HG02642 (cell line): ENCODE measurements around the gene GAS6.
"Not testable (repeated sequence)": the region's sequence is repeated elsewhere in the genome, so short reads cannot be mapped to it uniquely, and the experiment has no call there.

Source experiments
- ATAC-seq: cut with Tn5 transposase; IDR thresholded peaks from one replicate; pipeline ENCODE4 v1.9.1; 2021; ENCODE audit warnings: mild to moderate bottlenecking; ENCODE audit not compliant: unreplicated experiment, poor library complexity

GAS6 gene

DNA sequence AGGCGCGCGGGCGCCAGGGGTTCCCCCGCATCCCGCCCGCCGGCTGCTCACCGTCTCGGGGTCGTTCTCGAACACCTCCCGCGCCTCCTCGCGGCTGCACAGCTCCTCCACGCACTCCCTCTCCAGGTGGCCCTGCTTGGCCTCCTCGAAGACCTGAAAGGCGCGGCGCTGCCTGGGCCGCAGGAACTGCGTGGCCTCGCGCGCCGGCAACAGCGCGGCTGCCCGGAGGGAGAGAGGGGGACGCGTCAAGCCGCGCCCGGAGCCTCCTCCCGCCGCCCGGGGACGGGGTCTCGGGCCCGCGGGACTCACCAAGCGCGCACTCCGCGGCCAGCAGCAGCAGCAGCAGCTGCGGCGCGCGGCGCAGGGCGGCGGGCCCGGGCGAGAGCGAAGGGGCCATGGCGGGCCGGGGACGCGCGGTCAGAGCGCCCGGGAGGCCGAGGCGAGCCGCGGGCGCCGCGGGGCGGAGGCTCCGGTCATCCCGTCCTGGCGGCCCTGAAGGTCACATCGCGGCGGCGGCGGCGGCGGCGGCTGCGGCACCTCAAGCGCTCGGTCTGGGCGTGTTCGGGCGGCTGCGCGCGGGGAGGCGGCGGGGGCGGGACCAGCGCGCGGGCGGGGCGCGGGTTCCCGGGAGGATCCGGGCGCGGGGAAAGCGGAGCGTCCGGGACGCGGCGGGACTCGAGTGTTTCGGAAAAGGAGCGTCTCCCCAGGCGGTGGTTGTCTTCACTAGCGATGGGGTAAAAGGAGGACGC, at the start of gene GAS6:
Gene GAS6 (minus strand): TSS at position 553 of the 749 bp plus-strand sequence. CDS start 156 bp downstream, at position 397.
- peak; percentile 40 for ATAC-seq

DNA sequence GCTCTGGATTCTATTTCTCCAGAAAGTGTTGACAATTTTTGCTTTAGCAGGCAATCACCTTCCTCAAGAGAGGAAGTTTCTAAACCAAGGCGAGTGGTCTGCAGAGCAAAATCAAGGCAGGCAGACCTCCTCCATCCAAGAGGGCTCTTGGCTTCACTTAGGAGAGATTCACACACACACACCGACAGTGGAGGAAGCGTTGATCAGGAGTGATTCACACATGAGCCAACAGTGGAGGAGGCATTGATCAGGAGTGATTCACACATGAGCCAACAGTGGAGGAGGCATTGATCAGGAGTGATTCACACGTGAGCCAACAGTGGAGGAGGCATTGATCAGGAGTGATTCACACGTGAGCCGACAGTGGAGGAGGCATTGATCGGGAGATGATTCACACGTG, 49.5 kb upstream of the GAS6 start:
- ATAC-seq, result not testable (repeated sequence)

DNA sequence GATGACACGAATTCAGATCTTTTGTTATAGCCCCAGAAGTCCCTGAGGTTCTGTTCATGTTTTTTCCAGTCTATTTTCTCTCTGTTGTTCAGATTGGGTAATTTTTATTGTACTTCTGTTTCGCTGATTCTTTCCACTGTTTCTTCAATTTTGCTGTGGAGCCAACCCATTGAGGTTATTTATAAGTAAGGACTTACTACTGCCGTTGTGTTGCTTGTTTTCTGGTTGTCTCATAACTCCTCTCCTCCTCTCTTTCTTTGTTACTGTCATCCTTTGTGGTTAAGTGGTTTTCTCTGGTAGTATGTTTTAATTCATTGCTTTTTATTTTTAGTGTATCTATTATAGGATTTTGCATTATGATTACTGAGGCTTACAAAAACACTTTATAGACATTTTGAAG, 48.7 kb upstream of the GAS6 start:
- no peak for ATAC-seq

DNA sequence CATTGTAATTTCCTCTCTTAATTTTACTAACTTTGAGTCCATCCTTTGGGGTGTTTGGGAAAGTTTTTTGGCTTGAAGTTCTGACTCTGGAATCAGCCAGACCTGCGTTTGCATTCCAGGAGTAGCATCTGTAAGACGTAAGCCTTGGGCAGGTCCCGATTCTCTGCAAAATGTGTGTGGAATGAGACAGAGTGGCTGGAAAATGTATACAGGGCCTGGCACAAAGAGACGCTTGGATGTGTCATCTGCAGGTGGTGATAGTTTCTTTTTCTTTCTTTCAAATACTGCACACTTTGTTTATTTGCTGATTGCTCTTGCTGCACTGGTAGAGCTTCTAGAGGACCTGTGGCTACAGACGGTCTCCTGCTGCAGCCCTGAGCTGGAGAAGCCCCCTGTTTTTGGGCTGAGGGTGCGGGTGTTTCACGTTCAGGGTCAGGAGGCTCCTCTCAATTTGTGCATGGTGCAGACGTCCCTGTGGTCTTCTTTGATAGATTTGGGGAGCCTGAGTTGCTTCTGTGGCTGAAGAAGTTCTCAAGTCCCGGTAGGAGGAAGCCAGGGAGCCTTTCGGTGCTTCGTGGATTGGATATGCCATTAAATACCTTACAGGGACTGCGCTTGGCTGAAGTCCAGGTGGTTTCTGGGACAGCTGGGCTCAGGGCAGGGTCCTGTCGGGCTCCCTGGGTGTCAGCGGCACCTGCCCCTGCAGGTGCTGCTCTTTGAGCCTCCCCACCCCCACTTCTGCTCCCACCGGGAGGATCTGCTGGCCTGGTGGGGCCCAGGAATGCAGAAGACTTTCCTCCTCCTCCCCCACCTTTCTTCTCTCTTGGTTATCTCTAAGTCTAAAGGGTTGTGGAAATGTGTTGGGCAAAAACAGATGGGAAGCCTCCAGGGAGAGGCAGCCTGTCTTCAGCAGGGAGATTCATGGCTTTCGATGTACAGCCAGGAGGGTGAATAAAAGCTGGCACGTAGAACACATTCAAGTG, 44.0 kb upstream of the GAS6 start:
- no peak for ATAC-seq

DNA sequence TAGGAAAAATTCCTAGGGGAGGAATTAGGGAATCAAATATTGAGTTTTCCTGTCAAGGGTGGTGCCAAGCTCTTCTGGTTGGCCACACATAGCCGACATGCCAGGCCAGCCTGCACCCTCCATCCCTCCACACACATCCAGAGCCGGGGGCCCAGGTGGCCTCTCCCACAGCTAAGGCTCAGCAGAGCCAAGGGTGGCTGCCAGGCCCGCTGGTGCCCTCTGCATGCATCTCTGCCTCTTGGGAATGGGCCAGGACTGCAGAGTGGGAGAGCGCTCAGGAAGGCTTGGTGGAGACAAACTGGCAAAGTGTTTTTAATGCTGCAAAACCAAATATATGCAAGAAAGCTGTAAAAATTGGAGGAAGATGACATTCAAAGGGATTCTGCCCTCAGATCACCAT, 42.7 kb upstream of the GAS6 start:
- ATAC-seq, result no peak

DNA sequence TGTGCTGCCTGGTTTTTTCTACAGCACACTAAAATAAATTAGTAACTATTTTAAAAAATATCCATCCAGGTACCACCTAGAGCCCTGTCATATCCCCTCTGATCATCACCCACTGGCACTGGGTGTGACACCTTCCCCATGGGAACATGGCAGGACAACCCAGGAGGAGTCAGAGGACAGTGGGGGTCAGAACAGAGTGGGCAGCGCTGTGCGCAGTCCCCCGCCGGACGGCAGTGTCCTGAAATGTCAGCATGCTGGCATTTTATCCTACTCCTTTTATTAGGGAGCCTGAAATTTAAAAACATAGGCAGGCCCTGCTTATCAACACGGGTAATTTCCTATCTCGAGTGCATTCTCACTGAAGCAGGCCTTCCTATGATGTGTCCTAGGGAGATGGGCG, 42.1 kb upstream of the GAS6 start:
- no peak for ATAC-seq

DNA sequence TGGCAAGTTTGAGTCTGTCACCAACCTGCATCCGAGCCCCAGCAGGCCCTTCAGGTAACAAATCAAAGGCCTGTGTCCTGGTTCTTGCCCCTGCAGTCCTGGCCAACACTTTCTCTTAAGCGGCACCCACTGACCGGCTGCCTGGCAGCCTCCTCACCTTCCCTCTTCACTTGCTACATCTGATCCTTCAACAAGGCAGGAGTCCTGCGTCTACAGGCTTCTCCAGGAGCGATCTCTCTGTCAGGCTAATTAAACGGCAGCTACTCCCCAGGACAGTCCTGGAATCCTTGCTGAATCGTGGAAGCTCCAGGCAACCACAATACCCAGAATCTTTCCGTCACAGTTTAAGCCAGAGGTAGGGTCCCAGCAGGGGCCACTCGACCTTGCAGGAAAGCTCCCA, 41.1 kb upstream of the GAS6 start:
- no peak for ATAC-seq

DNA sequence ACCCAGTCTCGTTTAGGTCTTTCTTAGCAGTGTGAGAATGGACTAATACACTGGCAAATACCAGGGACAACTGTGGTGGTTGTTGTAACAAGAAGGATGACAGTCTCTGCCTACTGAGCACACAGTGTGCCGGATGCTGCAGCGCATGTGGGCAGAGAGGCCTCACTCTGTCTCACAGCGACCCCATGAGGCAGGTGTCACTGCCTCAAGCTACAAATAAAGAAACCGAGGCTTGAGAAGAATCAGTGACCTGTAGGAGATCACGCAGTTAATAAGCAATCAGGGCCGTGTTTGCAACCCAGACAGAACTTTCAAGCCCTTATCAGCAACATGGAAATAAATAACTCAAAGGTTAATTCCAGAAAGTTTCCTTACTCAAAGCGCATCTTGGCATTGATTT, 40.5 kb upstream of the GAS6 start:
- ATAC-seq, result no peak

DNA sequence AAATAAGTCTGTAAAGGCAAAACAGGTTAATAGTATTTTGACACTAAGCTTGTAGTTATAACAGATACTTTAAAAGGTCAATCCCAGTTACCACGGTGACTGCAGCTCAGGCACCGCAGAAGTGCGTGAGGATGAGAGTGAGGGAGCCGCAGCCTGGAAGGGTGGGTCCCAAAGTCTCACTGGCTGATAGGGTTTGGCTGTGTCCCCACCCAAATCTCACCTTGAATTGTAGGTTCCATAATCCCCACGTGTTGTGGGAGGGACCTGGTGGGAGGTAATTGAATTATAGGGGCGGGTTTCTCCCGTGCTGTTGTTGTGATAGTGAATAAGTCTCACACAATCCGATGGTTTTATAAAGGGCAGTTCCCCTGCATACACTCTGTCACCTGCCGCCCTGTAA, 40.0 kb upstream of the GAS6 start:
- no peak for ATAC-seq

DNA sequence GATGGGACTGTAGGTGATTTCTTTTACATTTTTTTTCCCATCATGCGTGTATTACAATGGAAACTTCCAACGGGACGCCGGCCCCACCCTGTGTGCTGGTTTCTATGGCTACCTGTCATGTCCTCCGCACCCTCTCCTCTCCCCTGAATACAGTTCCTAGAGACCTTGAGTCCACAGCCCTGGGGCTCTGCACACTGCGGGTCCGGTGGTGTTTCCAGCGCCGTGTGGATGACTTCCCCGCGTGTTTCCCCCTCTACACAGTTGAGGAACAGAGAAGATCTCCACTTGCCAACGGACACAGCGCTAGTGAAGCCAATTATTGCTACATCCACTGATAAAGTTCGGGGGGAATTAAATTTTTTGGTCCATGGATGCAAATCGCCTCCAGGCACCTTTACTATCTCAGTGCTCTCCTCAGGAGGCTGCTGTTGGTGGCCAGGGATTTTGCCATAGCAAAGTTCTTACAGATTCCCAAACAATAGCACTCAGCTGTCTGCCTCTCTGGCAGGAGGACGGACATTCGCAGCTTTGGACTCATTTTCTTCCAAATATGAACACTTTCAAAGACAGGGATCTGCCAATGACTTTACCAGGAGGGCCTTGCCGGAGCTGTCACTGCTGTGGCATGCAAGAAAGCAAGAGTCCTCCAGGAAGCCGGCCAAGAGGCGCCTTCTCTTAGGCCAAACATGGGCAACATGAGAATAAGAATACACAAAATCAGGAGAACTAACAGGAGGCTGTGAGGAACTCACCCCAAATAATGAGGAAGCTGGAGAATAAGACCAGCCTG, 39.3 kb upstream of the GAS6 start:
- no peak for ATAC-seq

DNA sequence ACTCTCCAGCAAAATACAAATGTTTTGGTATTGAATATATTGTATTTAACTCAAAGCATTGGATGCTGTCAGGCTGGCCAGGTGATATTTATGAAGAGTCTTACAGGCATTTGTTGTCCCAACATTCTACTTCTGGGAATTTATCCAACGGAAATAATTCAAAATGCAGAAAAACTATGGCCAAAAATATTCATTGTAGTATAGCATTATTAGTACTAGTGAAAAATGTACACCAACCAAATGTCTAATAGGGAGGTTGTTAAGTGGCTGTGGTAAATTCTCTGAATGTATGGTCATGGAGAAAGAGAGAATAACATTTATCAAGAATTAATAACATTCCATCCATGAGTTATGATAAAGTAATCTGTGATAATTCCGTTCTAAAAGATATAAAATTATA, 38.6 kb upstream of the GAS6 start:
- no peak for ATAC-seq

DNA sequence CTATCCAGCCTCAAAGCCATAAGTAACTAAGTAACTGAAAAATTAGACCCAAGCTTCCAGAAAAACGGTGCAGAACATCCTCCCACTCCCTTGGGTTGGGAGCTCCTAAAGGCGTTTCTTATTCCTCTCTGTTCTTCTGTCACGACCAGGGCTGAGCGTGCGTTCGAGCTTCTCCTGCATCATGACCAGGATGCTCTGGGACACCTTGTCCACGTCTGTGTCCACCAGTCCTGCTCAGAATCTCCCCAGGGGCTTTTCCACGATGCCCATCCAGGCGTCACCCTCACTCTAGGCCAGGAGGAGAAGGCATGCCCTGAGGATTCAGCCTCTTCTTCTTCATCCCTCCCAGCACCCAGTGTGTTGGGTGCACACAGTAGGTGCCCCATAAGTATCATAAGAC, 37.8 kb upstream of the GAS6 start:
- ATAC-seq, result no peak

DNA sequence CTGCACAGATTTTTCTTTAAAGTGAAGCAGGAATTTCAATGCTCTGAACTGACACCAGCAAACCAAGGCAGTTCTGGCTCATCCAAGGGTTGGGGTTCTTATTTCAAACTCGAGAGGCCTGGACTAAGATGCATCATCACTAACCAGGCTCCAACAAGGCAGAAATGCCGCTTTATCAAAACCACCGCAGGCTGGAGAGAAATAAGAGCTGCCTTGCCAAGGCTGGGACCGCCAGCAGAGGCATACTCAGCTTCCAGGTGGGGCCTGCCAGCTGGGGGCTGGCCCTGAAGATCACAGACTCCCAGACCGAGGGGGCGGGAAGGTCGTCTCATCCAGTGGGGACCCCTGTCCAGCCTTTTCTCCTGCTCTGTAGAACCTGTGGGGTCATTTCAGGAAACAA, 37.4 kb upstream of the GAS6 start:
- ATAC-seq, result no peak

DNA sequence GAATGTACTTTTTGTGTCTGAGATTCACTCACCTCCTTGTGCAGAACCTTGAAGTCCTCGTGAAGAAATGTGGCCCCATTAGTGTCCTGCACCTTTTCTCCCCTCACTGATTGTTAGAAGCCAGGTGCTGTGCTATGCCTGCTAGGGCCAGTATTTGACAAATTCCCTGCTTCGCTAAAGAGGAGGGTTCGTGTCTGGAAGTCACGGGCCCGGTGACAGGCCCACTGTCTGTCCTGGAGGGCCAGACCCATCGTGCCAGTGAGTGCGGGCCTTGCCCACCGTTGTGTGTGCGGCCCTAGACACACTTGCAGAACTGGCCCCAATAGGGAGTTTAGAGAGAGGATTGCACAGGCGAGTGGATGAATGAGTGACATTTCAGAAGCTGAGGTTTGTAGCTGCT, 36.8 kb upstream of the GAS6 start:
- ATAC-seq, result no peak

DNA sequence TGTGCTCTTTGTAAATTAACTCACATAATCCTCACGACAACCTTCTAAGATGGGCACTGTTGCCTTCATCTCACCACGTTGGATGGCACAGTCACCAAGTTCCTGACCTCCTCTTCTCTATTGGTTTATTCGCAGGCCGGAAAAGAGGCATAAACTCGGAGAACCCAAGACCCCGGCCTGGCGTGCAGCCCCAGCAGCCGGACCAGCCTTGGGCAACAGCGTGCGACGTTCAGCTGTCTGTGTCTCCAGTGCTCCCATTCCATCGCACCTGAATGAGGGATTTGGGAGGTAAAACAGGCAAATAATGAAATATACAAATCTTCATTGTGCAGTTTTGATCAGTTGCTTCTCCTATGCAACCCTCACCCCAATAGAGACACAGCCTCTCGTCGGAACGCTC, 34.5 kb upstream of the GAS6 start:
- no peak for ATAC-seq

DNA sequence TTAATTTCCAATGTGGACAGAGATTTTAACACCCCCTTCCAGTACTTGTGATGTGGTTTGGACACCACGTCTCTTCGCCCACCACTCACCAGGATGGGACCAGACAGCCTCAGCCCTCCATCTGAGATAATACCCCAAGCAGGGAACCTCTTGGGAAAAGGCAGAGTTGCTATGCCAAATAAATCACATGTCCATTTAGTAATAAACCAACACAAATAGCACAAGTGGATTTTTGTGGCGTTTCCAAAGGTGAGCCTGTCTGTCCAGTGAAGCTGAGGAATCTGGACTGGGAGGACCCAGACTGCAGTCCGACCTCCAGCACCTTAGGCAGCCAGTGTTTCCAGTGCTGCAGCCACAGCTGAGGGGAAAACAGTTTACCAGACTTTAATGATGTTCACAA, 34.1 kb upstream of the GAS6 start:
- no peak for ATAC-seq

DNA sequence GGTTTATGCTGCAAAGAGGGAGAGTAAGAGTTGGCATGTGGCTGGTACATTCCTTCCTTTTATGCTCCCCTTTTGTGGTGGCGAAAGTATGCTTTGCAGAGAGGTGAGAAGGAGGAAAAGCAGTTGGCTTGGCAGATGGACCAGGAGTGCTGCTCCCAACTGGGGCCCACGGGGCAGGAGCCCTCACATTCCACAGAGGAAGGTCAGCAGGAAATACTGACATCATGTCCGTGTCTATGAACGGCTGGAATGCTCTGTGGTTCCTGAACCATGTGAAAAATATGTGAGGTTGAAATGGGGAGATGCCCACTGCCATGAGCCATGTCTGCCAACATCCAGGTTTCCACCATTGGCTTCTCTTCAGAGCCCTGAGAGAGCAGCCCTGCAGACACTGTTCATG, 33.3 kb upstream of the GAS6 start:
- no peak for ATAC-seq

DNA sequence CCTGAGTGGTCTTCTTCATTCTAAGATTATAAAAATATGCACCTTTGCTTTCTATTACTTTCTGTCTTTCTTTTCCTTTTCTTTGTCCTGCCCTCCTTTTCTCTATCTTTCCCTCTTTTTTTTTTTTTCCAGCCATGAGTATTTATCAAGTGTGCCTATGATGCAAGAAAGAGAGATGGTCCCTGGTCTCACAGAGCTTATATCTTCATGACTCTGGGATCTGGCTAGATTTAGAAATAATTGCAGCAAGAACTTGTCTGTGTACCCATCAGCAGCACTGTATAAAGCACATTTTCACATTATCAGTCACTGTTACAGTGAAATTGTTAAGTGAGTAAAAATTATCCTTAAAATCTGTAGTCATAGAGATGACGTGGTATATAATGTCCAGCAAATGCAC, 31.6 kb upstream of the GAS6 start:
- ATAC-seq, result no peak

DNA sequence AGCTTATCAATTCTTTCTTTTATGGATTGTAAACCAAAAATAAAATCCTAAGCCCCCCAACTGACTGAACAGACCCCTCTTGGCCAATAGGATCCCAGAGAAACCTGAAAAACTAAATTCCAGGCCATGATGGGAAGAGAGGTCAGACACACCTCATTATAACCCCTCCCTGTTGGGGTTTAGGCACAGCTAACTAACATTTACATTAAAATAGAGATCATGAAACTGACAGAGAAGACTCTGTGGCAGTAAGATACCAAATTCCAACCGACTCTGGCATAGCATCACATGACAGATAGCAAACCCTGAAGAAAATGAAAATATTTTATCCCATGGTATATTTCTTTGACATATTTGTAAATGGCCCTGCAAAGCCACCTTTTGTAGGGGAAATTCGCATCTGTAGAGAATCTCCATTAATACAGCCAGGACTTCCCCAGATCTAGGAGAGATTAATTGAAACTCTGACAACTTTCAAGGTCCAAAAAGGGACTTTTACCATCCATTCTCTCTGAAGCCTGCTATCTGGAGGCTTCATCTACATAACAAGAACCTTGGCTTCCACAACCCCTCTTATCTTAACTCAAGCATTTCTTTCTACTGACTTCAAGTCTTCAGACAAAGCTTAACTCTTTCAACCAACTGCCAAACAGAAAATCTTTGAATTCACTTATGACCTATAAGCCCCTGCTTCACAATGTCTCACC, 27.1 kb upstream of the GAS6 start:
- ATAC-seq, result no peak

DNA sequence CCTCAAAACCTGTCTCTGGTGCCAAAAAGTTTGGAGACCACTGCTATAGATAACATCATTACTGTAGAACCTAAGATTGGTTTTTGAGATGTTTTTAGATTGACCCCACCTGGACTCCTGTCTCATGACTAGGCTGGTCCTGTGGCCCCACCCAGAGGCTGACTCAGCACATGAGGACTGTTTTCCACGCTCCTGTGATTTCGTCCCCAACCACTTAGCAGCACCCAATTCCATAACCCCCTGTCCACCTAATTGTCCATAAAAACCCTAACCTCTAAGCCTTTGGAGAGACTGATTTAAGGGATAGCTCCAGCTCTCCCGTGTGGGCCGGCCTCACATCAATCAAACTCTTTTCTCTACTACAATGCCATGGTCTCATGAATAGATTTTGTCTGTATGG, 25.6 kb upstream of the GAS6 start:
- ATAC-seq, result no peak
